Erythroblast (primary cell): ENCODE data around the gene HCFC1.

Experiments used
- GATA1 ChIP-seq: IDR thresholded peaks from 2 replicates; pipeline ENCODE4 v1.6.1; 2011; ENCODE audit warnings: low read depth, mild to moderate bottlenecking, control low read depth, low read length, moderate library complexity
- POLR2A ChIP-seq: IDR thresholded peaks from 2 replicates; pipeline ENCODE4 v1.6.1; 2011; ENCODE audit warnings: mild to moderate bottlenecking, low read length

- TF ChIP-seq POLR2A (no peak), GATA1 (no peak)
Observed at GRCh38 chrX:153968255-153968654, 3.4 kb downstream of the HCFC1 start.
